Ishikawa (cell line): Measurements from ENCODE around the gene CDCA3.

Source experiments
- CEBPB ChIP-seq: IDR thresholded peaks from 2 replicates; pipeline ENCODE4 v1.6.1; 2012
- EP300 ChIP-seq: IDR thresholded peaks from 2 replicates; pipeline ENCODE4 v1.6.1; 2012; ENCODE audit warnings: borderline replicate concordance
- FOXM1 ChIP-seq: IDR thresholded peaks from 2 replicates; pipeline ENCODE4 v1.6.1; 2012; ENCODE audit warnings: low read depth, borderline replicate concordance
- YY1 ChIP-seq: IDR thresholded peaks from 2 replicates; pipeline ENCODE4 v1.6.1; 2012; ENCODE audit warnings: low read depth
- TF ChIP-seq, protein P1 (sequence below): IDR thresholded peaks from 2 replicates; pipeline ENCODE4 v1.6.1; 2012
- TF ChIP-seq, protein P2 (sequence below): IDR thresholded peaks from 2 replicates; pipeline ENCODE4 v1.6.1; 2012

DNA sequence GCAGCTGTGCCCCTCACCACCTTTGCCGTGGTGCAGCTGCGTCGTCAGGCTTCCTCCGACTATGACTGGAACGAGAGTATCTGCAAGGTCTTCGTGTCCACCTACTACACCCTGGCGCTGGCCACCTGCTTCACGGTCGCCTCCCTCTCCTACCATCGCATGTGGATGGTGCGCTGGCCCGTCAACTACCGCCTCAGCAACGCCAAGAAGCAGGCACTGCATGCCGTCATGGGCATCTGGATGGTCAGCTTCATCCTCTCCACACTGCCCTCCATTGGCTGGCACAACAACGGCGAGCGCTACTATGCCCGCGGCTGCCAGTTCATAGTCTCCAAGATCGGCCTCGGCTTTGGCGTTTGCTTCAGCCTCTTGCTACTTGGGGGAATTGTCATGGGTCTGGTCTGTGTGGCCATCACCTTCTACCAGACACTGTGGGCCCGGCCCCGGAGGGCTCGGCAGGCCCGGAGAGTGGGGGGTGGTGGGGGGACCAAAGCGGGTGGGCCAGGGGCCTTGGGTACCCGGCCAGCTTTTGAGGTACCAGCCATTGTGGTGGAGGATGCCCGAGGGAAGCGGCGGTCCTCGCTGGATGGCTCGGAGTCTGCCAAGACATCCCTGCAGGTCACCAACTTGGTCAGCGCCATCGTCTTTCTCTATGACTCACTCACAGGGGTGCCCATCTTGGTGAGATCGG lies 26.9 kb downstream of the CDCA3 start:
- TF ChIP-seq EP300 (no peak), FOXM1 (no peak), YY1 (no peak), CEBPB (no peak)
- TF ChIP-seq, protein P1, sequence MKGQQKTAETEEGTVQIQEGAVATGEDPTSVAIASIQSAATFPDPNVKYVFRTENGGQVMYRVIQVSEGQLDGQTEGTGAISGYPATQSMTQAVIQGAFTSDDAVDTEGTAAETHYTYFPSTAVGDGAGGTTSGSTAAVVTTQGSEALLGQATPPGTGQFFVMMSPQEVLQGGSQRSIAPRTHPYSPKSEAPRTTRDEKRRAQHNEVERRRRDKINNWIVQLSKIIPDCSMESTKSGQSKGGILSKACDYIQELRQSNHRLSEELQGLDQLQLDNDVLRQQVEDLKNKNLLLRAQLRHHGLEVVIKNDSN = no peak
- TF ChIP-seq, protein P2, sequence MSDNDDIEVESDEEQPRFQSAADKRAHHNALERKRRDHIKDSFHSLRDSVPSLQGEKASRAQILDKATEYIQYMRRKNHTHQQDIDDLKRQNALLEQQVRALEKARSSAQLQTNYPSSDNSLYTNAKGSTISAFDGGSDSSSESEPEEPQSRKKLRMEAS = no peak
